C4-2B (cell line): ENCODE data around the gene SLC25A12.

ENCODE experiments used
- H3K27ac ChIP-seq: fragments of 450-650 bp; 2 replicates; pipeline ENCODE4 v1.5.1; 2017
- CTCF ChIP-seq: fragments of 450-650 bp; conservative IDR thresholded peaks from 2 replicates; pipeline ENCODE4 v1.5.1; 2017; ENCODE audit warnings: mild to moderate bottlenecking
- ZFX ChIP-seq: fragments of 450-650 bp; IDR thresholded peaks from 2 replicates; pipeline ENCODE4 v1.6.1; 2017

SLC25A12 gene

GRCh38 chr2:171841996-171842395 lies 52.0 kb downstream of the SLC25A12 start:
- TF ChIP-seq CTCF (no peak), ZFX (no peak)
- H3K27ac ChIP-seq: no peak overlapping the region

GRCh38 chr2:171837736-171838135 lies 56.3 kb downstream of the SLC25A12 start:
- no peak for TF ChIP-seq ZFX
- no peak for TF ChIP-seq CTCF

GRCh38 chr2:171836146-171836910 lies 57.7 kb downstream of the SLC25A12 start:
- no peak overlapping the region for H3K27ac ChIP-seq
- TF ChIP-seq CTCF (no peak), ZFX (no peak)

More at GRCh38 chr2:171837736-171838135, 56.3 kb downstream of the SLC25A12 start:
- H3K27ac ChIP-seq: no peak overlapping the region

GRCh38 chr2:171835386-171835785 lies 58.7 kb downstream of the SLC25A12 start:
- TF ChIP-seq ZFX: no peak
- no peak overlapping the region for H3K27ac ChIP-seq

- H3K27ac ChIP-seq: no peak overlapping the region
- TF ChIP-seq CTCF: no peak
- no peak for TF ChIP-seq ZFX
These were observed 59.8 kb downstream of the SLC25A12 start for GRCh38 chr2:171834286-171834685.

- TF ChIP-seq ZFX: no peak
- no peak for TF ChIP-seq CTCF
- H3K27ac ChIP-seq: no peak overlapping the region
These were observed 61.6 kb downstream of the SLC25A12 start for GRCh38 chr2:171832489-171832888.

- H3K27ac ChIP-seq: no peak overlapping the region
These were observed 64.0 kb downstream of the SLC25A12 start for GRCh38 chr2:171830039-171830438.

More at GRCh38 chr2:171830039-171830438, 64.0 kb downstream of the SLC25A12 start:
- TF ChIP-seq CTCF: no peak
- no peak for TF ChIP-seq ZFX
